ENCODE measurements around the gene MYT1.
A peak's percentile ranks its signal among the peaks of the same experiment; 100 is the strongest.

The MYT1 gene

GRCh38 chr20:64222291-64222735 lies 58.1 kb downstream of the MYT1 start:
- no peak overlapping the region for H3K4me3 ChIP-seq (ENCODE audit: low read length)
- TF ChIP-seq CTCF (IDR thresholded peaks at IDR 0.05; ENCODE audit: insufficient read depth, low read depth, low read length, missing control alignments) = no peak
- DNase-seq (ENCODE audit: low read depth) = peak; percentile 75

- H3K4me3 ChIP-seq (ENCODE audit: low read length) = no peak overlapping the region
- TF ChIP-seq CTCF (IDR thresholded peaks at IDR 0.05; ENCODE audit: insufficient read depth, low read depth, low read length, missing control alignments) = no peak
- no peak for DNase-seq (ENCODE audit: low read depth)
These were observed 58.7 kb downstream of the MYT1 start for GRCh38 chr20:64222851-64223525.

GRCh38 chr20:64223526-64224067 lies 59.3 kb downstream of the MYT1 start:
- H3K4me3 ChIP-seq (ENCODE audit: low read length) = no peak overlapping the region
- no peak for TF ChIP-seq CTCF (IDR thresholded peaks at IDR 0.05; ENCODE audit: insufficient read depth, low read depth, low read length, missing control alignments)
- peak; percentile 9 for DNase-seq (ENCODE audit: low read depth)

- peak; percentile 87 for DNase-seq (ENCODE audit: low read depth)
- no peak for TF ChIP-seq CTCF (IDR thresholded peaks at IDR 0.05; ENCODE audit: insufficient read depth, low read depth, low read length, missing control alignments)
These were observed 60.3 kb downstream of the MYT1 start for GRCh38 chr20:64224351-64225170.

GRCh38 chr20:64225171-64225595 lies 60.9 kb downstream of the MYT1 start:
- H3K4me3 ChIP-seq (ENCODE audit: low read length) = no peak overlapping the region
- no peak for TF ChIP-seq CTCF (IDR thresholded peaks at IDR 0.05; ENCODE audit: insufficient read depth, low read depth, low read length, missing control alignments)
- no peak for DNase-seq (ENCODE audit: low read depth)

More at GRCh38 chr20:64224351-64225170, 60.3 kb downstream of the MYT1 start:
- H3K4me3 ChIP-seq (ENCODE audit: low read length) = no peak overlapping the region

- DNase-seq (ENCODE audit: low read depth) = no peak
- no peak for TF ChIP-seq CTCF (IDR thresholded peaks at IDR 0.05; ENCODE audit: insufficient read depth, low read depth, low read length, missing control alignments)
- H3K4me3 ChIP-seq (ENCODE audit: low read length) = no peak overlapping the region
These were observed 61.8 kb downstream of the MYT1 start for GRCh38 chr20:64225828-64226598.
